ENCODE results near the gene KDM5B.
A peak's percentile ranks its signal among the peaks of the same experiment; 100 is the strongest.
"Not testable (repeated sequence)": the region's sequence is repeated elsewhere in the genome, so short reads cannot be mapped to it uniquely, and the experiment has no call there.

Gene KDM5B

DNA sequence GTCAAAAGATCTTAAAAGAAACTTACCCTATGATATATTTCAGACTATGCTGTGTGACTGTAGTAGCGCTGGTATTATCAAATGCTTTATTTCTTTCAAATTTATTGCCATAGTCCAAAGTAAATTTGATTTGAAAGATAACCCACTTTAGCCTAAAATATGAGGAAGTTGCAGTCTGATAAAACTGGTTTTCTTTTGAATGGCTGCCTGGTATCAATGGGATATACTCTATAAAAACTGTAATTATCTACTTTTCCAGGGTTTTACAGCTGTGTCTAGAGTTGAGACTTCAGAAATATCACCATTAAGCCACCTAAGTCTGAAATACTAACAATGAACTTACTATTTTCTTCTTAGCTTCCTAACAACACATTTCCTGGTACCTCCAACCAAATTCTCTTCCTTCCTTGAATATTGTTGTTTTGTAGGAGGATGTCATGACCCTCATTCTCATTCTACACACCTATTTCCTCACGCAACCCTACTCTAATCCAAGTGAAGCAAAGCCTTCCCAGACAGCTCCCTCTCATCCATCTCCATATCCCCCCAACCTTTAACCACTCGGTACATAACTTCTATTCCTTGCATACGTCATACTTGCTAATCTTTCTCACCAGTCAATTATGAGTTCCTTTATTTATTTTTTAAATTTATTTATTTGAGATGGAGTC lies 17.0 kb downstream of the KDM5B start:
- DNase-seq = no peak

DNA sequence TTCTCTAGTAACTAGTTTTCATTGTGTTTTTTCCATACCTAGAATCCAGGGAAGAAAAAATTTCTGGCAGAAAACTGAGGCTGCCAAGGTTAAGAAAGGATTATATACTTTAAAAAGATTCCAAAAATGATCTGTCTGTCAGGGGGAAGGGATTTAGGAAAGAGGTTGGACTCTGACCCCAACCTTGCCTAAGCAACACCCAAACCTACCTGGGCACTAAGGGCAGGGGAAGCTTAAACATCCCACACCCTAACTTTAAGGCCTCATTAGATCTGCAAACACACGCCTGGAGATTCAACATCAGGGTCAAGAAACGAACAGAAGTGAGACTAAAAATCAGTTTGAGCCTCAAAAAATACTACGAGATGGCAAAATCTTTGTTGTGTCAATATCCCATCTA lies 19.4 kb downstream of the KDM5B start:
- DNase-seq = no peak

DNA sequence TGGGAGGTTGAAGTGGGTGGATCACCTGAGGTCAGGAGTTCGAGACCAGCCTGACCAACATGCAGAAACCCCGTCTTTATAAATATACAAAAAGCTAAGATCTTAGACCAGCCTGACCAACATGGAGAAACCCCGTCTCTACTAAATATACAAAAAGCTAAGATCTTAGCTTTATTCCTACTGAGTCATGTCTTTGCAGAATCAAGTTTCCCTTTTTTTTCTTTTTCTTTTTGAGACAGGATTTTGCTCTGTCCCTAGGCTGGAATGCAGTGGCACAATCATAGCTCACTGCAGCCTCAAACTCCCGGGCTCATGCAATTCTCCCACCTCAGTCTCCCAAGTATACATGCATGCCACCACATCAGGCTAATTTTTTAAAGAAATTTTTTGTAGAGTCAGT lies 21.4 kb downstream of the KDM5B start:
- DNase-seq = no peak

DNA sequence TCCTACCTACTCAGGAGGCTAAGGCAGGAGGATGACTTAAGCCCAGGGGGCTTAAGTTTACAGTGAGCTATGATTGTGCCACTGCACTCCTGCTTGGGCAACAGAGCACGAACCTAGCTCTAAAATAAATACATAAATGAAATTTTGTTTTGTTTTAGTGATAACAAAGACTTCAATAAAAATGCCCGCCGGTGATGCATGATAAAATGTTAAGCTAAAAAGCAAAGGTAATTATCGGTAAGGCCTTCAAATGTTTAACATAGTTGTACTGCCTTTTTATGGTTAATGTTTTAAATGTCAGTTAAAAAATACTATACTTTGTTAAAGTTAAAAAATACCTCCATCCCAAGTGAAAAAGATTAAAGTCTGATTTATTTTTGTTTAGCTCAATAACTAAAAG lies 27.0 kb downstream of the KDM5B start:
- no peak for DNase-seq

DNA sequence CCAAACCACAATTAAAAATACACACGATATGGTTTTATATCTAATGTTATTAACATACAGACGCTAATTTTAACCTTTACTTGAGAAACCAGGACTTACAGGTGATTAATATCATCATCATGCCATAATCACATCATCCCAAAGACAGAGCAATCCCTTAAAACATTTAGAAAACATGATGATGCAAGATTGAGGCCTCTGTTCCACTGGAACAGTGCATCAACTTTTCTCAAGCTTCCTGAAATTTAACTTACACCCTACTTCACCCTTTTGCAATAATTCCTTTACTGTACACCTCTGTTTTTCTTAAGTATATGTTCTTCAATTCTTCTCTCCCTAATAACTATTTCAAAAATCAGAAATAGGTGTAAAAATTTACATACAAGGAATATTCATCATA lies 38.1 kb downstream of the KDM5B start:
- DNase-seq = no peak

DNA sequence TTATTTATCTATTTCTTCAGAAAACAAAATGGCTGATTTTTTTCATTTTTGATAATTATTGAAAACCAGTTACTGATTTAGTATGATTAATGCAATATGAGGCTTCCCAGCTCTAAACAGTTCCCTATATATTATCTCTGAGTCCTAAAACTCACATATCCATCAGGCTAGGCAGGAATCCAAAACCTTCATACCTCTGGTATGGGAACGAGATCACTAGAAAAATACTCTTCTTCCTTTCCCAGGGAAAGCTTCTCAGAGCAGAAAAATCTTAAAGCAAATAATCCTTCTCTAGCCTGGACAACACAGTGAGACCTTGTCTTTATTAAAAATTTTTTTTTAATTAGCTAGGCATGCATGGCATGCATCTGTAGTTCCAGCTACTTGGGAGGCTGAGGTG lies 42.5 kb downstream of the KDM5B start:
- no peak for DNase-seq

DNA sequence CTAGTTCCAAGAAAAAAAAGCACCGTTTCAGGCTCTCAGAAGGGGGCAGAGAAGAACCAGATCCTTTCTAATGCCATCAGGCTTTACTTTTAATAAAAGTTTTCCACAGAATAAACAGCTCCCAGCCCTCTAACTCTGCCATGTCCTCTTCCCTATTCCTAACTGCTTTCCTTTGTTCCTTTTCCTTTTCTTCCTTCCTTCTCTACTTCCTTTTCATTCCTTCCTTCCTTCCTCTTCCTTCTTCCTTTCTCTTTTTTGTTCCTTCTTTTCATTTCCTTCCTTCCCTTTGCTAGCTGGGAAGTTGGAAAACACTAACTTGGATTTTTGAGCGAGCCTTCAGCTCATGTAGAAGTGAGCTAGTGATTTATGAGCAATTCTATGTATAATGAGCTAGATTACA lies 46.2 kb downstream of the KDM5B start:
- DNase-seq = no peak

DNA sequence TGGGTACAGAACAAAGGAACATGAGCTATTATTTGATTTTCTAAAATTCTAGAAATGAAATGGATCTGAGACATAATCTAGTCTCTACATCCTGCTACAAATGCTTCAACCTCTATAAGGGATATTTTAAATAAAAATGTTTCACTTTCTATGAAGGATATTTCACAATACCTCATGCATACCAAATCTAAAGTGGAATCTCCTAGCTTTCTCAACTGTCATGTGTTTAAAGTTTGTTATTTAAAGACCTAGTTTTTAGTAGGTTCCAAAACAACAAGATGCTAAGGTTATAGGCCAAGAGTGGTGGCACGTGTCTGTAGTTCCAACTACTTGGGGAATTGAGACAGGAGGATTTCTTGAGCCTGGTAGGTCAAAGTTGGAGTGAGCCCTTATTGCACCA lies 47.6 kb downstream of the KDM5B start:
- no peak for DNase-seq

DNA sequence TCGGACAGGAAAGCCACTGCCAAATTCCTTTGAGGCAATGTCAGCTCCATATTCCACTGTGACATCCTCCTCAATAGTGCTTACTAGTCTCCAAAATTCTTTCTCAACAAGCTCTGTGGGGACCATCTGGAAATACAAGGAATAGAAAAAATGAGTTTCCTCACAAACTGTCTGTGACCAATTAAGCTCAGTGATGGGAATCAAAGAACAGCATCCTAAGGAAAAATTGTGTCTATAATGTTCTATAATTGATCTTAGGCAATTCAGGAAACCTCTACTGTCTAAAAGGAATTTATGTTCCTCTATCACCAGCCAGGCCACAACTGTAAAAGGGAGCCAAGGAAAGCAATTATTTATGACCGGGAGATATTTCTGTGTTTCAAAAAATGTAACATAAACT lies 51.8 kb downstream of the KDM5B start:
- DNase-seq = no peak

DNA sequence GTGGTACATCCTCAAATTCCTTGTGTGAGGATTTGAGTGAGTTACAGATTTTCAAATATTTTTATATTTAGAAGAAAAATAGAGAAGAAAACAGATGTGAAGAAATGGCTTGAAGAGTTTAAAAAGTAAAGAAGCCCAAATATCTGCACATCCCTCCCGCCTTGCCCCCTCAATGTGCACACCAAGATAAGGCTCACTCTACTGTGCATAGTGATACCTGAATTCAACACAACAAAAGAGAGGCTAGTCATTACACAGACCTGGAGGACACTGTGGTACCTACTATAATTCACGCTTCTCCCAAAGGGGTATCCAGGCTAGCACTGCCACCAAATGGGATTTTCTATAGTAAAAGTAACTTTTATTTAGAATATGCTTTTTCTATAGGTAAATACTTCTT lies 53.9 kb downstream of the KDM5B start:
- DNase-seq = no peak

DNA sequence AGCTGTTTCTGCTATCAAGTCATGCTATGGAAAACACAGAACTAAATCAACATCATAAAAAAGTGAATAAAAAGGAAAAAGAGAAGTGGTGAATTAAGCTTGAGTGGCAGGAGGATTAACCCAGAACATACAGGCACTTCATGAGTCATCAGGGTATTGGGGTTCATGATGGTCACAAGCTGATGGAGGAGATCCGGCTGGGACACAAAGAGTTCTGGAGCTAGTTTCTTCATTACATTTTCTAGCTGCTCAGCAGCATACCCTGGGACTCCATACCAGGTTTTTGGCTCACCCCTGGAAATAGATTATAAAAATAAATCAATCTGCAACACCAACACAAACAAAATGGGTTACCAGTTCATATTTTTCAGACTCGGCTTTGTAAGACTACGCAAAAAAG lies 55.4 kb downstream of the KDM5B start:
- no peak for DNase-seq

DNA sequence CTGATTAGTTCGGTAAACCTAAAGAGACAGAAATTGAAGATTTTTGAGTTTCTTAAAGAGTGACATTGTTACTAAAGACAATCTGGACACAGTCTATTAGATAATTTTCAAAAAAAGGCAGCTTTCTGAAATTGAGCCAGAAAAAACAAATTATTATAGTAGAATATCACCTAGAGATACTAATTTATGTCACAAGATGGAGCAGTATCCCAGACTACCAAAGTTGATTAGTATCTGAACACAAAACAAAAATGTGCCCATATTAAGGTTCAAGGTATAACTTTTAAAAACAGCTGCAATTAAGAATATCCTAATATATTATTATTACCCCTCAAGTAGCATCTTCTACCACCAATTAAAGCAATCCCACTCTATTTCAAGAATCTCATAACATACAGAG lies 57.5 kb downstream of the KDM5B start:
- DNase-seq = peak; percentile 11

DNA sequence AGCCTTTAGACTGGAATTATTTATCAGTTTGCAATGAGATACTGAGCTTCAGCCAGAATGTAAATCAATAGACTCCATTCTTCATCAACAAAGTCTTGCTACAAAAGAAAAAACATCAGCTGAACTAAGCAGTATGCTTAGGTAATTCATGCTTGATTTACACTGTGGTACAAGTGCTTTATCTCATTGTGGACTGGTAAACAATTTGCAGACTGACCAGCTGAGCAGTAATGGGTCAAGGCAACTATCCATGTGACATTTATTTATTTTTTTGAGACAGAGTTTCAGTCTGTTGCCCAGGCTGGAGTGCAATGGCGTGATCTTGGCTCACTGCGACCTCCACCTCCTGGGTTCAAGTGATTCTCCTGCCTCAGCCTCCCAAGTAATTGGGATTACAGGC lies 58.2 kb downstream of the KDM5B start:
- no peak for DNase-seq

DNA sequence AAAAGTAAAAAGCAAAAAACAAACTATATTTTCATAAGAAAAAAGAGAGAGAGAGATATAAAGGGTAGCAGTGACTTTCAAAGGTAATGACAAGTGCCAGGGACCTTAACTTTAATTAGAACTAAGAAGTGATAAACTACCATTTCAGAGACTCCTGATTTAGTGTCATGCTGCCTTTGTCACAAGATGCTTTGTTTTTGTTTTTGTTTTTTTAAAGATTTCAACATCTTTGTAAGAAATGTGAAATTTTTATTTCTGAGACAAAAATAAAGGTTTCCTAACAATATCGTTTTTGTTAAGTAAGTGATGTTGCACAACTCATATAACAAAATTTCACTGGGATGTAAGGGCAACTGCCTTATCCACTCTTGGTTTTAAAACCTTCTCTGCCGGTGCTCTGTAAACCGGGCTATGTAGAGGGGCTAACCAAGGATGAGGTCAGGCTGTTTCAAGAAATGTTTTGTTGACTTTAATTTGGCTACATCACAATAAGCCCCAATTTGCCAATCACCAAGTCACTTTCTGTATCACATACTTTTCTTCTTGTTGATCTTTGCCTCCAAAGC lies 62.8 kb downstream of the KDM5B start:
- DNase-seq = no peak

DNA sequence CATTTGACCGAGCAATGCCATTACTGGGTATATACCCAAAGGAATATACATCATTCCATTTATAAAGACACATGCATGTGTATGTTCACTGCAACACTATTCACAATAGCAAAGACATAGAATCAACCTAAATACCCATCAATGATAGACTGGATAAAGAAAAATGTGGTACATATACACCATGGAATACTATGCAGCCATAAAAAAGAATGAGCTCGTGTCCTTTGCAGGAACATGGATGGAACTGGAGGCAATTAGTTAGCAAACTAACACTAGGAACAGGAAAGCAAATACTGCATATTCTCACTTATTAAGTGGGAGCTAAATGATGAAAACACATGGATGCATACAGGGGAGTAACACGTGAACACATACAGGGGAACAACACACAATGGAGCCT lies 63.5 kb downstream of the KDM5B start:
- not testable (repeated sequence) for DNase-seq

DNA sequence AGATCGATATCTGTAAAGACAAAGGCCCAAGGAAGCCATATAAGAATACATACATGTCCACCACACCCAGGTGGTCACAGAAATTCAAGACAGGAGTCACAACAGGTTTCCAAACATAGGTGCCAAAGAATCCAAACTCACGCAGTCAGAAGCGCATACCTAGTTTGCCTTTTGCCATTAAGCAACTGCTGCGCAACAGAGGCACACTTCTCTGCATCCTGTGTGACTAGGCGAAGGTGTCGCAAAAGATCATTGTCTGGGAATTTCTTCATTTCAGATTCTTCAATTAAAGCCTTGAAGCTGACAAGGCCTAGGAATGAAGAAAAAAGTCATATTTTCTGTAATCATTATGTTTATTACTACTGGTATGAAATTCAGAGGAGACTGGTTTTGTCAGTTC lies 65.7 kb downstream of the KDM5B start:
- DNase-seq = no peak

DNA sequence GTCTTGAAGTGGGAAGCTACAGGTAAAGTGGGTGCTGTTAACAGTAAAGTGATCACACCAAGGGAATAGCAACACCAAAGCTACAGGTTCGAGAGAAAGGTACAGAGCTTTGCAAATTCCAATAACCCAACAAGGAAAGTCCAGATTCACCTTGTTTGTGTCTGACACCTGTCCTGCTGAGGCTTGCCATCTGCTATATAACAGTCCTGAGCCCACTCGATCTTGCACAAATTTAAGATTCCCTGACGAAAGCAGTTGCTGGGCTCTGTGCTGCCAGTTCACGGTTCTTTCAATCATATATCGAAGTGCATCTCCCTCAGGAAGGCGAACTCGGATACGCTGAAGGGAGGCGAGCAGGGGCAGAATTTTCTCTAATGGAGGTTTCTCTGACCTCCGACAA lies 75.0 kb downstream of the KDM5B start:
- no peak for DNase-seq

DNA sequence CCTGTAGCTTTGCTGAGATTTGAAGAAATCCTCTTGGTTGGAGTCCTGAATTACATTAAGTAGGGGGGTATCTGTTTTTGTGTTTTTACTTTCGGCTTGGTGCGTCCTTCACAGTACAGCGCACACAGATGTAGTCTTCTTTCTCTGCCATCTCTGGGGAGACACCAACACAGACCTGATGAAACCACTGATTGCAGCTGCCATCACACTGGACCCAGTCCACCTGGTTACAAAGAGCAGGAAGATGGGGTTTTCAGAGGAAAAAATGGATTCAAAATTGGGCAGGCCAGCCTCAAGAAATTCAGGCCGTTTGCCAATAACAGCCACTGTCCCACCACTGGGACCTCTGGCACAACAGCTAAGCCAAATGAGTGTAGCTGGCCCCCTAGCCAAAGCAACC lies 79.3 kb downstream of the KDM5B start:
- DNase-seq = no peak

DNA sequence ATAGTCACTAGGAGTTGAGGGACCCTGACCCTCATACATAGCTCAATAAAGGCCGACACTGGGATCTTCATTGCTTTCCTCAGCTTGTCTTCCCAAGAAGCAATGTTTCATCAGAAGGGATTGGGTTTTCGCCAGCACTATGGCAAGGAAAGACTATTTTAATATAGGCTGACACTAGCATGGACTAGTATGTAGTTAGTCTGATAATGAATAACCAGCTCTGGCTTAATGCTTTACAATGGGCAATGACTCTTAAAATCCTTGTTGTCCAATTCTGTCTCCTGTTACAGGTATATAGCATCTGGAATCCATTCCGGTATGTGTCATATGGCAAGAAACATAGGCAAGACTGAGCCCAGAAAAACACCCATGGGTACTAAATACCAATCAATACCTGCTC lies 82.7 kb downstream of the KDM5B start:
- no peak for DNase-seq

DNA sequence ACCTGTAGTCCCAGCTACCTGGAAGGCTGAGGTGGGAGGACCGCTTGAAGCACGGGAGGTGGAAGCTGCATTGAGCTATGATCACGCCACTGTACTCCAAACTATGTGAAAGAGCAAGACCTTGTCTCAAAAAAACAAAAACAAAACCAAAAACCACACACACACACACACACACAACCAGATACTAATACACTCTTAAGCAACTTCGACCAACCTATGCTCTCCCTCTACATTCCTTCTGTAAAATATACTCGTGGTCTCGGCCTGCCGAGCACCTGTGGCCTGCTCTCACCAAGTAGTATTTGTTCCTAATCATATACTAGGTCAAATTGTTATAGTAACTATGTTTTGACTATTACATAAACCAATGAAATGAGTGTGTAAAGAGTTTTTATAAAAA lies 84.5 kb downstream of the KDM5B start:
- no peak for DNase-seq

DNA sequence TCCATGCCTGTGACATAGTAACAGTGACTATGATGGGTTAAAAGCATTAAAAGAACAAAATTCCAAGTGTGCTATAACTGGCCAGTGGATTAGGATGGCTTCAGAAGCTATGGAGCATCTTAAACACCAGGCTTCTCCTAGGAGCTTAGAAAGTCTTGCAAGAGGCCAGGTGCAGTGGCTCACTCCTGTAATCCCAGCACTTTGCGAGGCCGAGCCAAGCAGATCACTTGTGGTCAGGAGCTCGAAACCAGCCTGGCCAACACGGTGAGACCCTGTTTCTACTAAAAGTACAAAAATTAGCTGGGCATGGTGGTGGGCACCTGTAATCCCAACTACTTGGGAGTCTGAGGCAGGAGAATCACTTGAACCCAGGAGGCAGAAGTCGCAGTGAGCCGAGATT lies 85.2 kb downstream of the KDM5B start:
- not testable (repeated sequence) for DNase-seq

DNA sequence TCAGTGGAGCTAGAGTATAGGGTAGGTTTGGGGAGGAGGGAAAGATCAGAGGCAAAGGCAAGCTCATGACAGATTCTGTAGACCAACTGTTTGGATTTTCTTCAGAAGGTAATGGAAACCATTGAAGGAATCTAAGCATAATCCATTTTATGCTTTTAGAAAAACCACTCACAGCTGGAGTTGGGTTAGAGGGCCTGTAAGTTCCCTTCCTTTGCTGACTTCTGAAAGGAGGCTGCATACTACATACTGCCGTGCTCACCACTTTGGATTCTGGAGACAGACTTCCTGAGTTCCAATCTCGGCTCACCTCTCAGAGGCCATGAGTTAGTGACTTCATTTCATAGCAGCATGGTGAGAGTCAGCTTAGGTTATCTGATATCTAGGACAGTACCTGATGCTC lies 91.6 kb downstream of the KDM5B start:
- DNase-seq = no peak

DNA sequence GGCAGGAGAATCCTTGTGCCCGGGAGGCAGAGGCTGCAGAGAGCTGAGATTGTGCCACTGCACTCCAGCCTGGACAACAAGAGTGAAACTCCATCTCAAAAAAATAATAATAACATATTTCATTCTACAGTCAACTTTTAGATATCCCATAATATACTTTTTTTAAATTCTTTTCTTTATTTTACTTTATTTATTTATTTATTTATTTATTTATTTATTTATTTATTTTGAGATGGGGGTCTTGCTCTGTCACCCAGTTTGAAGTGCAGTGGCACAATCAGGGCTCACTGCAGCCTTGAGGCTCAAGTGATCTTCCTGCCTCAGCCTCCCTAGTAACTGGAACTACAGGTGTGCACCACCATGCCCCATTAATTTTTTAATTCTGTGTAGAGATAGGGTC lies 94.0 kb downstream of the KDM5B start:
- not testable (repeated sequence) for DNase-seq

DNA sequence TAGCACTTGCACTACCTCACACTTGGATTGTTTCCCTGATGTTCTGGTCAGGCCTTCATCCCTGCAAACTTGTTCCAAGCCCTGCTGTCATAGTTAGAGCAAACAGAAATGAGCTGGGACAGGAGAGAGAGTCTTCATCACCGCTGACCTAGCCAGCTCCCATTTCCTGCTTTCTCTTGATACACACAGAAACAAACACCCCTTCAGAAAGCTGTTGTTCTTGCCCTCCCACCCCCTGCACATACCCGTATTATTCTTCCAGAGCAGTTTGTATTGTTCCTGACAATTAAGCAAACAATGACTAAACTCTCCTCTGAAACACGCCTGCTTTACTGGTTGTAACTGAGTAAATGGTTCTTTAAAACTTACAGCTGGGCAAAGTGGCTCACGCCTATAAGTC lies 95.1 kb downstream of the KDM5B start:
- peak; percentile 97 for DNase-seq

DNA sequence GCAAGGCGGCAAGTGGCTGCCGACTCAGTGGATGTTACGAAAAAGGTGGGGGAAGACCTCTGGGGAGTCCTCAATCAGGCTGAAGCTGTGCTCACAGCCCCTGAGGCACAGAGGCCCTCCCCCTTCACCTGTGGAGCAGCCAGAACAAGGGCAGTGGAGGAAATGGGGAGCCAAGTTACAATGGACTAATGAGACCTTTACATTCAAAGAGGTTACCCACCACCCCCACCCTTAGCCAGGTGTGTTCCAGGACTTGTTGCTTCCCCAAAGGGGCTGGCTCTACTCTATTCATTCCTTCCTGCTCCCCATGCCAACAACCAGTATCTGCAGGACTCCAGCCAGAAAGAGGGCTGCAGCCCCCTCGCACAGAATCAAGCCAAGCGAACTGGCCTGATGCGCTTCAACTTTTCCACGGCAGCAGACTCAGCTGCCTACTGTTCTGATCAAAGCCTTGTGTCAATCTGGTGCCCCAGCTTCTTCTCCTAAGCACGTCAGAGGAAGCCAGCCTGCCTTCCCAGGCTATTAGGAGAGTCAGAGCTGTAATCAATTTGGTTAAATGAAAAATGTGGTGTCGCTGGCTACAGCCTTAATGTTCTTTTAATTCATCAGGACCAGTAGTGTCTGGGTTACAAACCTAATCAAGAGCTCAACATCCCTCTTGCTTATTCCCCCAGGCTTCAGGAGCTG lies 96.1 kb downstream of the KDM5B start:
- peak; percentile 51 for DNase-seq

Measured in DMS53 (cell line).